ENCODE measurements around the gene SPAG9.

The SPAG9 gene

GRCh38 chr17:50931144-50931908 is 189.3 kb downstream of the SPAG9 start (continued):
- TF ChIP-seq ZNF433 (tag by site-specific recombination; IDR thresholded peaks at IDR 0.05; ENCODE audit: low read depth) (no peak), ZNF473 (tag by site-specific recombination; IDR thresholded peaks at IDR 0.05) (no peak), ZXDB (tag by site-specific recombination; IDR thresholded peaks at IDR 0.05) (peak; percentile 70; the same call in 1 of the 2 replicates), ZIC2 (tag by site-specific recombination; IDR thresholded peaks at IDR 0.05) (peak; percentile 77), ZBTB20 (tag by site-specific recombination; IDR thresholded peaks at IDR 0.05) (peak; percentile 52; the same call in 1 of the 2 replicates), KLF8 (tag by site-specific recombination; IDR thresholded peaks at IDR 0.05) (0 out of 2 replicates have a peak, but pooled peaks have one; percentile 44), ZNF837 (tag by site-specific recombination; IDR thresholded peaks at IDR 0.05) (no peak), GLI4 (tag by site-specific recombination; IDR thresholded peaks at IDR 0.05) (no peak), KLF10 (tag by site-specific recombination; IDR thresholded peaks at IDR 0.05) (0 out of 2 replicates have a peak, but pooled peaks have one; percentile 37), ZBTB17 (tag by site-specific recombination; IDR thresholded peaks at IDR 0.05) (peak; percentile 87), ZBTB7A (tag by site-specific recombination; IDR thresholded peaks at IDR 0.05; ENCODE audit: low read depth) (no peak), TRIM28 (IDR thresholded peaks at IDR 0.05; ENCODE audit: borderline replicate concordance, low read length) (no peak), ZNF138 (tag by site-specific recombination; IDR thresholded peaks at IDR 0.05; ENCODE audit: borderline replicate concordance) (no peak), MEIS1 (CRISPR knock-in tag; IDR thresholded peaks at IDR 0.05; ENCODE audit: borderline replicate concordance) (no peak), PRDM1 (tag by site-specific recombination; IDR thresholded peaks at IDR 0.05) (no peak), KLF9 (tag by site-specific recombination; IDR thresholded peaks at IDR 0.05; ENCODE audit: low read depth) (peak; percentile 7; the same call in 1 of the 2 replicates), SP2 (tag by site-specific recombination; IDR thresholded peaks at IDR 0.05) (peak; percentile 50), ZBTB8A (tag by site-specific recombination; IDR thresholded peaks at IDR 0.05) (no peak; the same call in 1 of the 2 replicates), BCL6B (tag by site-specific recombination; IDR thresholded peaks at IDR 0.05) (no peak), EGR2 (tag by site-specific recombination; IDR thresholded peaks at IDR 0.05; ENCODE audit: low read depth) (no peak), ZNF558 (tag by site-specific recombination; IDR thresholded peaks at IDR 0.05) (no peak), ZNF610 (tag by site-specific recombination; IDR thresholded peaks at IDR 0.05; ENCODE audit: borderline replicate concordance) (no peak), ZNF24 (tag by site-specific recombination; IDR thresholded peaks at IDR 0.05) (peak; percentile 54; the same call in 1 of the 2 replicates), ZBTB44 (tag by site-specific recombination; IDR thresholded peaks at IDR 0.05) (0 out of 2 replicates have a peak, but pooled peaks have one; percentile 4), ZNF660 (tag by site-specific recombination; IDR thresholded peaks at IDR 0.05) (peak; percentile 65; the same call in 1 of the 2 replicates), BCL11A (tag by site-specific recombination; IDR thresholded peaks at IDR 0.05; ENCODE audit: low read depth) (no peak), ZNF76 (tag by site-specific recombination; IDR thresholded peaks at IDR 0.05; ENCODE audit: borderline replicate concordance, low read depth) (0 out of 2 replicates have a peak, but pooled peaks have one; percentile 29), ZNF747 (tag by site-specific recombination; IDR thresholded peaks at IDR 0.05) (no peak), ZNF510 (tag by site-specific recombination; IDR thresholded peaks at IDR 0.05; ENCODE audit: insufficient replicate concordance) (no peak), REST (tag by site-specific recombination; IDR thresholded peaks at IDR 0.05) (no peak), ZNF10 (tag by site-specific recombination; IDR thresholded peaks at IDR 0.05) (0 out of 2 replicates have a peak, but pooled peaks have one; percentile 31), ZNF488 (tag by site-specific recombination; IDR thresholded peaks at IDR 0.05) (no peak)
- TF ChIP-seq, protein P1, sequence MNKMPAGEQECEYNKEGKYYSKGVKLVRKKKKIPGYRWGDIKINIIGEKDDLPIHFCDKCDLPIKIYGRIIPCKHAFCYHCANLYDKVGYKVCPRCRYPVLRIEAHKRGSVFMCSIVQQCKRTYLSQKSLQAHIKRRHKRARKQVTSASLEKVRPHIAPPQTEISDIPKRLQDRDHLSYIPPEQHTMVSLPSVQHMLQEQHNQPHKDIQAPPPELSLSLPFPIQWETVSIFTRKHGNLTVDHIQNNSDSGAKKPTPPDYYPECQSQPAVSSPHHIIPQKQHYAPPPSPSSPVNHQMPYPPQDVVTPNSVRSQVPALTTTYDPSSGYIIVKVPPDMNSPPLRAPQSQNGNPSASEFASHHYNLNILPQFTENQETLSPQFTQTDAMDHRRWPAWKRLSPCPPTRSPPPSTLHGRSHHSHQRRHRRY (tag by site-specific recombination; IDR thresholded peaks at IDR 0.05): no peak
